ENCODE measurements around the gene ITPR2.

GRCh38 chr12:26744697-26745440 lies 88.1 kb downstream of the ITPR2 start:
- no peak for TF ChIP-seq EZH2 (IDR thresholded peaks at IDR 0.05; ENCODE audit: insufficient read depth, poor library complexity, severe bottlenecking)
- no peak for TF ChIP-seq EZH2phosphoT487 (IDR thresholded peaks at IDR 0.05; ENCODE audit: insufficient read depth, low read depth)
